Measurements from ENCODE around the gene TLE3.
A peak's percentile ranks its signal among the peaks of the same experiment; 100 is the strongest.

The TLE3 gene

GRCh38 chr15:70097321-70098152 is at the start of gene TLE3:
TLE3 (minus strand) TSS chr15:70097917; CDS start chr15:70096798, 1,119 bp downstream.
- no peaks in the 10 kb centered on the region for H3K27me3 ChIP-seq (ENCODE audit: control insufficient read depth in 2 of 2, insufficient read depth in 2 of 2, low read length in 2 of 2)
- H3K36me3 ChIP-seq (ENCODE audit: control insufficient read depth in 2 of 2, insufficient read depth in 2 of 2, low read length in 2 of 2), result peaks cover 0 to 4% of the 10 kb centered on the region in 2 donors
- peak within 1 kb of the TSS; percentile 84 to 88 for H3K9ac ChIP-seq (ENCODE audit: low read depth in 1 of 2, low read length in 2 of 2)
- peaks cover 44 to 48% of the 10 kb centered on the region in 2 donors for H3K4me1 ChIP-seq (ENCODE audit: control insufficient read depth in 2 of 2, insufficient read depth in 2 of 2, low read length in 2 of 2)
- H3K9me3 ChIP-seq (ENCODE audit: control insufficient read depth in 2 of 2, low read length in 2 of 2), result no peaks in the 10 kb centered on the region
- H3K4me3 ChIP-seq (ENCODE audit: low read length in 2 of 2), result peak within 1 kb of the TSS; percentile 87 to 92
- peak within 1 kb of the TSS; percentile 94 to 95 for H3K27ac ChIP-seq (ENCODE audit: low read depth in 2 of 2, low read length in 2 of 2)

GRCh38 chr15:70147178-70147760 is 49.6 kb upstream of the TLE3 start:
- peaks cover 0 to 2% of the 10 kb centered on the region in 2 donors for H3K27me3 ChIP-seq (ENCODE audit: control insufficient read depth in 2 of 2, insufficient read depth in 2 of 2, low read length in 2 of 2)
- peaks cover 0 to 4% of the 10 kb centered on the region in 2 donors for H3K4me1 ChIP-seq (ENCODE audit: control insufficient read depth in 2 of 2, insufficient read depth in 2 of 2, low read length in 2 of 2)
- H3K36me3 ChIP-seq (ENCODE audit: control insufficient read depth in 2 of 2, insufficient read depth in 2 of 2, low read length in 2 of 2), result no peaks in the 10 kb centered on the region
- no peak overlapping the region for H3K4me3 ChIP-seq (ENCODE audit: low read length in 2 of 2)
- no peak overlapping the region for H3K27ac ChIP-seq (ENCODE audit: low read depth in 2 of 2, low read length in 2 of 2)
- H3K9me3 ChIP-seq (ENCODE audit: control insufficient read depth in 2 of 2, low read length in 2 of 2), result no peaks in the 10 kb centered on the region
- H3K9ac ChIP-seq (ENCODE audit: low read depth in 1 of 2, low read length in 2 of 2), result no peak overlapping the region

GRCh38 chr15:70146771-70147170 is 49.1 kb upstream of the TLE3 start:
- Histone ChIP-seq H3K9me3 (ENCODE audit: control insufficient read depth in 2 of 2, low read length in 2 of 2) (no peaks in the 10 kb centered on the region), H3K36me3 (ENCODE audit: control insufficient read depth in 2 of 2, insufficient read depth in 2 of 2, low read length in 2 of 2) (no peaks in the 10 kb centered on the region), H3K27me3 (ENCODE audit: control insufficient read depth in 2 of 2, insufficient read depth in 2 of 2, low read length in 2 of 2) (no peaks in the 10 kb centered on the region), H3K27ac (ENCODE audit: low read depth in 2 of 2, low read length in 2 of 2) (no peak overlapping the region), H3K9ac (ENCODE audit: low read depth in 1 of 2, low read length in 2 of 2) (no peak overlapping the region), H3K4me3 (ENCODE audit: low read length in 2 of 2) (no peak overlapping the region), H3K4me1 (ENCODE audit: control insufficient read depth in 2 of 2, insufficient read depth in 2 of 2, low read length in 2 of 2) (peaks cover 0 to 4% of the 10 kb centered on the region in 2 donors)

GRCh38 chr15:70146162-70146561 is 48.4 kb upstream of the TLE3 start:
- H3K36me3 ChIP-seq (ENCODE audit: control insufficient read depth in 2 of 2, insufficient read depth in 2 of 2, low read length in 2 of 2), result no peaks in the 10 kb centered on the region
- H3K27me3 ChIP-seq (ENCODE audit: control insufficient read depth in 2 of 2, insufficient read depth in 2 of 2, low read length in 2 of 2), result no peaks in the 10 kb centered on the region
- H3K9me3 ChIP-seq (ENCODE audit: control insufficient read depth in 2 of 2, low read length in 2 of 2), result no peaks in the 10 kb centered on the region
- no peak overlapping the region for H3K27ac ChIP-seq (ENCODE audit: low read depth in 2 of 2, low read length in 2 of 2)
- H3K9ac ChIP-seq (ENCODE audit: low read depth in 1 of 2, low read length in 2 of 2), result no peak overlapping the region
- peaks cover 2 to 4% of the 10 kb centered on the region in 2 donors for H3K4me1 ChIP-seq (ENCODE audit: control insufficient read depth in 2 of 2, insufficient read depth in 2 of 2, low read length in 2 of 2)
- H3K4me3 ChIP-seq (ENCODE audit: low read length in 2 of 2), result no peak overlapping the region

GRCh38 chr15:70145261-70145660 is 47.5 kb upstream of the TLE3 start:
- H3K4me3 ChIP-seq (ENCODE audit: low read length in 2 of 2), result no peak overlapping the region
- no peak overlapping the region for H3K9ac ChIP-seq (ENCODE audit: low read depth in 1 of 2, low read length in 2 of 2)
- peaks cover 10 to 11% of the 10 kb centered on the region in 2 donors for H3K4me1 ChIP-seq (ENCODE audit: control insufficient read depth in 2 of 2, insufficient read depth in 2 of 2, low read length in 2 of 2)
- no peaks in the 10 kb centered on the region for H3K9me3 ChIP-seq (ENCODE audit: control insufficient read depth in 2 of 2, low read length in 2 of 2)
- no peak overlapping the region for H3K27ac ChIP-seq (ENCODE audit: low read depth in 2 of 2, low read length in 2 of 2)
- H3K27me3 ChIP-seq (ENCODE audit: control insufficient read depth in 2 of 2, insufficient read depth in 2 of 2, low read length in 2 of 2), result no peaks in the 10 kb centered on the region
- H3K36me3 ChIP-seq (ENCODE audit: control insufficient read depth in 2 of 2, insufficient read depth in 2 of 2, low read length in 2 of 2), result no peaks in the 10 kb centered on the region

- H3K4me3 ChIP-seq (ENCODE audit: low read length in 2 of 2), result no peak overlapping the region
- no peaks in the 10 kb centered on the region for H3K9me3 ChIP-seq (ENCODE audit: control insufficient read depth in 2 of 2, low read length in 2 of 2)
- H3K27me3 ChIP-seq (ENCODE audit: control insufficient read depth in 2 of 2, insufficient read depth in 2 of 2, low read length in 2 of 2), result no peaks in the 10 kb centered on the region
- no peaks in the 10 kb centered on the region for H3K36me3 ChIP-seq (ENCODE audit: control insufficient read depth in 2 of 2, insufficient read depth in 2 of 2, low read length in 2 of 2)
- peaks cover 10 to 13% of the 10 kb centered on the region in 2 donors for H3K4me1 ChIP-seq (ENCODE audit: control insufficient read depth in 2 of 2, insufficient read depth in 2 of 2, low read length in 2 of 2)
- no peak overlapping the region for H3K9ac ChIP-seq (ENCODE audit: low read depth in 1 of 2, low read length in 2 of 2)
- H3K27ac ChIP-seq (ENCODE audit: low read depth in 2 of 2, low read length in 2 of 2), result no peak overlapping the region
Measured at GRCh38 chr15:70142322-70143191, 44.8 kb upstream of the TLE3 start.

- Histone ChIP-seq H3K4me3 (ENCODE audit: low read length in 2 of 2) (no peak overlapping the region), H3K9ac (ENCODE audit: low read depth in 1 of 2, low read length in 2 of 2) (no peak overlapping the region), H3K4me1 (ENCODE audit: control insufficient read depth in 2 of 2, insufficient read depth in 2 of 2, low read length in 2 of 2) (peaks cover 10 to 13% of the 10 kb centered on the region in 2 donors), H3K9me3 (ENCODE audit: control insufficient read depth in 2 of 2, low read length in 2 of 2) (no peaks in the 10 kb centered on the region), H3K27me3 (ENCODE audit: control insufficient read depth in 2 of 2, insufficient read depth in 2 of 2, low read length in 2 of 2) (no peaks in the 10 kb centered on the region), H3K36me3 (ENCODE audit: control insufficient read depth in 2 of 2, insufficient read depth in 2 of 2, low read length in 2 of 2) (no peaks in the 10 kb centered on the region), H3K27ac (ENCODE audit: low read depth in 2 of 2, low read length in 2 of 2) (no peak overlapping the region)
Measured at GRCh38 chr15:70142072-70142321, 44.3 kb upstream of the TLE3 start.

- no peaks in the 10 kb centered on the region for H3K36me3 ChIP-seq (ENCODE audit: control insufficient read depth in 2 of 2, insufficient read depth in 2 of 2, low read length in 2 of 2)
- H3K27ac ChIP-seq (ENCODE audit: low read depth in 2 of 2, low read length in 2 of 2), result no peak overlapping the region
- H3K27me3 ChIP-seq (ENCODE audit: control insufficient read depth in 2 of 2, insufficient read depth in 2 of 2, low read length in 2 of 2), result no peaks in the 10 kb centered on the region
- H3K4me1 ChIP-seq (ENCODE audit: control insufficient read depth in 2 of 2, insufficient read depth in 2 of 2, low read length in 2 of 2), result peaks cover 10 to 13% of the 10 kb centered on the region in 2 donors
- no peak overlapping the region for H3K9ac ChIP-seq (ENCODE audit: low read depth in 1 of 2, low read length in 2 of 2)
- H3K9me3 ChIP-seq (ENCODE audit: control insufficient read depth in 2 of 2, low read length in 2 of 2), result no peaks in the 10 kb centered on the region
- peak overlapping the region in 1 of 2 donors; percentile 55 for H3K4me3 ChIP-seq (ENCODE audit: low read length in 2 of 2)
Measured at GRCh38 chr15:70141376-70142071, 43.8 kb upstream of the TLE3 start.

GRCh38 chr15:70140543-70141375 is 43.0 kb upstream of the TLE3 start:
- peaks cover 10 to 13% of the 10 kb centered on the region in 2 donors for H3K4me1 ChIP-seq (ENCODE audit: control insufficient read depth in 2 of 2, insufficient read depth in 2 of 2, low read length in 2 of 2)
- H3K4me3 ChIP-seq (ENCODE audit: low read length in 2 of 2), result peak overlapping the region in 1 of 2 donors; percentile 55
- H3K27me3 ChIP-seq (ENCODE audit: control insufficient read depth in 2 of 2, insufficient read depth in 2 of 2, low read length in 2 of 2), result no peaks in the 10 kb centered on the region
- H3K9me3 ChIP-seq (ENCODE audit: control insufficient read depth in 2 of 2, low read length in 2 of 2), result no peaks in the 10 kb centered on the region
- H3K27ac ChIP-seq (ENCODE audit: low read depth in 2 of 2, low read length in 2 of 2), result no peak overlapping the region
- H3K36me3 ChIP-seq (ENCODE audit: control insufficient read depth in 2 of 2, insufficient read depth in 2 of 2, low read length in 2 of 2), result no peaks in the 10 kb centered on the region
- no peak overlapping the region for H3K9ac ChIP-seq (ENCODE audit: low read depth in 1 of 2, low read length in 2 of 2)

Measured in mucosa of rectum (tissue), 2 donors.